ENCODE data around the gene EML6.

Gene EML6

DNA sequence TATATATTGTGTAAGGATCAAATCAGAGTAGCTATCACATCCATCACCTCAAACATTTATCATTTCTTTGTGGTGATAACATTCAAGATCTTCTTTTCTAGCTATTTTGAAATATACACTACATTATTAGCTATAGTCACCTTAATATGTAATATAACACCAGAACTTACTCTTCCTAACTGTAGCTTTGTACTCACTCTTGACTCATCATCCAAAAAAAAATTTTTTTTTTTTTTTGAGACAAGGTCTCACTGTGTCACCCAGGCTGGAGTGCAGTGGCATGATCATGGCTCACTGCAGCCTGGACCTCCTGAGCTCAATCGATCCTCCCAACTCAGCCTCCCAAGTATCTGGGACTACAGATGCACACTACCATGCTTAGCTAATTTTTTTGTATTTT, 153.3 kb downstream of the EML6 start:
- no peaks in the 10 kb centered on the region for H3K36me3 ChIP-seq (ENCODE audit: control insufficient read depth, low read depth, low read length)
- H3K9ac ChIP-seq (ENCODE audit: low read length), result no peak overlapping the region
- no peak overlapping the region for H3K27ac ChIP-seq (ENCODE audit: low read length)
- no peaks in the 10 kb centered on the region for H3K9me3 ChIP-seq (ENCODE audit: control insufficient read depth, low read depth, low read length)
- H3K4me3 ChIP-seq (ENCODE audit: low read length), result no peak overlapping the region
- H3K4me1 ChIP-seq (ENCODE audit: control insufficient read depth, low read depth, low read length), result no peaks in the 10 kb centered on the region
- H3K27me3 ChIP-seq (ENCODE audit: control insufficient read depth, insufficient read depth, low read length), result no peaks in the 10 kb centered on the region

DNA sequence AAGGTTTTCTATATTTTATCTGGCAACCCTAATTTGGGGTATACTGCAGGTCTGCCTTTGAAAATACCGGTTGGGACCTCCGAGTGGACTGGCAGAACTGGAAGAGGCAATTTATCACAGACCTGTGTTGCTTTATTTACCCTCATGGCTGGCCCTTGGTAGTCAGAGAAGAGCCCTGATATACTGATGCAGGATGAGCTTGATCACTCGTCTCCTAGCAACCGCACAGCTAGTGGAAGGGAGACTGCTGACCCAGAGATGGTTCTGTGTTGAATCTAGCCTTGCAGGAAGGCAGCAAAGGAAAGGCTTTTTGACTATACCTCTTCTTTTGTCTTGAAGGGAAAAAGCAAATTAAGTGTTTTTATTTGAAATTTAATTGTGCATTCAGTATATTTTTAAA, 154.7 kb downstream of the EML6 start:
- no peaks in the 10 kb centered on the region for H3K36me3 ChIP-seq (ENCODE audit: control insufficient read depth, low read depth, low read length)
- no peak overlapping the region for H3K4me3 ChIP-seq (ENCODE audit: low read length)
- H3K27me3 ChIP-seq (ENCODE audit: control insufficient read depth, insufficient read depth, low read length), result no peaks in the 10 kb centered on the region
- H3K27ac ChIP-seq (ENCODE audit: low read length), result no peak overlapping the region
- H3K9me3 ChIP-seq (ENCODE audit: control insufficient read depth, low read depth, low read length), result no peaks in the 10 kb centered on the region
- H3K9ac ChIP-seq (ENCODE audit: low read length), result no peak overlapping the region
- no peaks in the 10 kb centered on the region for H3K4me1 ChIP-seq (ENCODE audit: control insufficient read depth, low read depth, low read length)

DNA sequence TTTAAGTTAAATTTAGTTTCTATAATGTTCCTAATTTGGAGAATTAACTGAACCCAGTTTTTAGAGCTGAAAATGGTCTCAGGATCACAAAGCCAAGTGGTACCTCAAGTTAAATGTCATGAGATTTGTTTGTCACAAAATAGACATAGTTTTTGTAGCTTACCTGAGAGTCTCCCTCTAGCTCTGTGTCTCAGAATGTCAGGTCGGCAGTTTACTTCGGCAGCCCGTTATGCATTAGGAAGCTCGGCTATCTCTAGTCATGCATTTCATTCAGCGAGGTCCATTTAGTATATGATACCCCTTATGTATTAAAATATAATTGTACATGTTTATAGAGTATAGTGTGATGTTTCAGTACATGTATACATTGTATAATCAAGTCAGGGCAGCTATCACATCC, 155.6 kb downstream of the EML6 start:
- H3K27ac ChIP-seq (ENCODE audit: low read length), result no peak overlapping the region
- no peaks in the 10 kb centered on the region for H3K36me3 ChIP-seq (ENCODE audit: control insufficient read depth, low read depth, low read length)

DNA sequence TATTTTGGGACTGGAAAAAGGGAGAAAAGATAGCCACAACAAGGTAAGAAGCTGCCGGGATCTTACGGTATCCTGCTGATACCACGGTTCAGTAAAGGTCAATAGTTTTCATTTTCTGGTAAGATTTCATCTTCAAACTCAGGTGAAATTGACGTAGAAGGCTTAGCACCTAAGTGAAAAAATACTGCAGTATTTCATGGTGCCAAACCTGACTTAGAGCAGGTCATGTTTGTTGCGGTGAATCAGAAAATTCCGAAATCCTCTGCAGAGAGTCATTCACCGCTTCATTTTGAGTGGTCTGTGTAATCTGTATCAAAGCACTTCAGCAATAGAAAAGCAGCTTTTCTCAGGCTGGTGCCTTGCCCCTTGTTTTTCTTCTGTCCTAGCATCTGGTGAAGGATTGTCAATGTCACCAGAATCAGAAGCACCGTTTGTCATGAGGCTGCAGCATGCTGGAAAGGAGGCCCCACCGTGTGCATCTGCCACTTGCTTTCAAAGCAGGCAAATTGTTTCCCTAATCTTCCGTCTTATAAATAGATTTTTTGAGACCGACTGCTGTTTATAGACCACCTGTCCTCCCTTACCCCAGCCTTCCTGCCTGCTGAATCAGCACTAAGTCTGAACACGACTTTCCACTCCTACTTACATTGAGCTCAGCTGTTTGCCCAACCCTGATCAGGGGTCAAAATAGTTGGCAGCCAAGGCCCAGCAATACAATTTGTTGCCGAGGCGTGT, 156.3 kb downstream of the EML6 start:
- Histone ChIP-seq H3K27ac (ENCODE audit: low read length) (no peak overlapping the region), H3K9ac (ENCODE audit: low read length) (no peak overlapping the region), H3K4me1 (ENCODE audit: control insufficient read depth, low read depth, low read length) (no peaks in the 10 kb centered on the region), H3K4me3 (ENCODE audit: low read length) (no peak overlapping the region), H3K27me3 (ENCODE audit: control insufficient read depth, insufficient read depth, low read length) (no peaks in the 10 kb centered on the region), H3K9me3 (ENCODE audit: control insufficient read depth, low read depth, low read length) (no peaks in the 10 kb centered on the region), H3K36me3 (ENCODE audit: control insufficient read depth, low read depth, low read length) (no peaks in the 10 kb centered on the region)

More for the DNA sequence above, 155.6 kb downstream of the EML6 start:
- Histone ChIP-seq H3K9me3 (ENCODE audit: control insufficient read depth, low read depth, low read length) (no peaks in the 10 kb centered on the region), H3K9ac (ENCODE audit: low read length) (no peak overlapping the region), H3K27me3 (ENCODE audit: control insufficient read depth, insufficient read depth, low read length) (no peaks in the 10 kb centered on the region), H3K4me1 (ENCODE audit: control insufficient read depth, low read depth, low read length) (no peaks in the 10 kb centered on the region), H3K4me3 (ENCODE audit: low read length) (no peak overlapping the region)

DNA sequence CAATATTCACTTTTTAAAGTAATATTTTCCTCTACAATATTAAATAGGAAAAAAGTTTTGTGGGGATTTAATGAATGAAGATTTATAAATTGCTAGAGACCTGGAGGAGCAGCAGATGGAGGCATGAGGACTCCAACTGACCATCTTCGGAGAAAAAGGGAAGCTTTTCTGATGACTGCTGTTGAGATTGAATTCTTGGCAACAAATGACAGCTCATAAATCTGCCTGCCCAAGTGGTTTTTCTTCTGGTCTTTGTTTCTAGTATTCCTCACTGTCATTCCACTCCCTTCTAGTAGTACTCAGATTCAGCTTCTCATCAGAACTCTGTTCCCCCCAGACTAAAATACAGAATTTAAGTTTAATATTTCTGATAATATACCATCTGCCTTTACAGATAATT, 157.0 kb downstream of the EML6 start:
- no peaks in the 10 kb centered on the region for H3K27me3 ChIP-seq (ENCODE audit: control insufficient read depth, insufficient read depth, low read length)
- no peak overlapping the region for H3K27ac ChIP-seq (ENCODE audit: low read length)
- H3K9me3 ChIP-seq (ENCODE audit: control insufficient read depth, low read depth, low read length), result no peaks in the 10 kb centered on the region
- H3K4me1 ChIP-seq (ENCODE audit: control insufficient read depth, low read depth, low read length), result no peaks in the 10 kb centered on the region
- H3K36me3 ChIP-seq (ENCODE audit: control insufficient read depth, low read depth, low read length), result no peaks in the 10 kb centered on the region
- no peak overlapping the region for H3K4me3 ChIP-seq (ENCODE audit: low read length)
- H3K9ac ChIP-seq (ENCODE audit: low read length), result no peak overlapping the region

DNA sequence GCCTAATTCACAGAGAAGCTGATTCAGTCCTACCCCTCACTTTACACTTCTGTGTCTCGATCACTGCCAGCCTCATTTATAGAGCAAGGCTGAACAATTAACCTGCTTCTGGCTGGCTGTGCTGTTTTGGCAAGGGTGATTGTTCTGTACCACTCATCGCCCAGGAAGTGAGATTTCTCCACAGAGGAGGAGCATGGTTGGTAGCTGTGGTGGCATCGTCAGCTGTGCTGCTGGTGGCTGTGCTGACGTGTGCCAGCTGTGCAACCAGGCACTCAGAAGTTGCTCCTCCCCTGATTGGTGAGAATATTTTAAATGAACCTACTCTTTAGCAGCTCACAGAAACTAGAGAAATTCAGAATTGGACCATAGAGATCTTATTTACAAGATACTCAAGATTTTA, 158.3 kb downstream of the EML6 start:
- Histone ChIP-seq H3K27ac (ENCODE audit: low read length) (no peak overlapping the region), H3K9ac (ENCODE audit: low read length) (no peak overlapping the region), H3K4me3 (ENCODE audit: low read length) (no peak overlapping the region), H3K27me3 (ENCODE audit: control insufficient read depth, insufficient read depth, low read length) (no peaks in the 10 kb centered on the region), H3K4me1 (ENCODE audit: control insufficient read depth, low read depth, low read length) (no peaks in the 10 kb centered on the region), H3K9me3 (ENCODE audit: control insufficient read depth, low read depth, low read length) (no peaks in the 10 kb centered on the region), H3K36me3 (ENCODE audit: control insufficient read depth, low read depth, low read length) (no peaks in the 10 kb centered on the region)

DNA sequence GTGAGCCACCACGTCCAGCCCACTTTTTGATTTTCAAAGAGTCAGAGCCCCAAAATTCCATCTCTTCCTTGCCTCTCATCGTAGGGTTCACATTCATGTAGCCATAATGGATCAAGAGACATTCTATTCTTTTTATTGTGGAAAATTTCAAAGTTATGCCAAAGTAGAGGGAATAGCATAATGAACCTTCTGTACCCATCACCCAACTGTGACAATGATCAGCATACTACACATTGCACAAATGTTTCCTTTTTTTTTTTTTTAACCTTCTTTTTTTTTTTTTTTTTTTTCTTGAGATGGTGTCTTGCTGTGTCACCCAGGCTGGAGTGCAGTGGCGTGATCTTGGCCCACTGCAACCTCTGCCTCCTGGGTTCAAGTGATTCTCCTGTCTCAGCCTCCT, 162.4 kb downstream of the EML6 start:
- Histone ChIP-seq H3K9me3 (ENCODE audit: control insufficient read depth, low read depth, low read length) (no peaks in the 10 kb centered on the region), H3K36me3 (ENCODE audit: control insufficient read depth, low read depth, low read length) (no peaks in the 10 kb centered on the region), H3K27ac (ENCODE audit: low read length) (no peak overlapping the region), H3K4me1 (ENCODE audit: control insufficient read depth, low read depth, low read length) (no peaks in the 10 kb centered on the region), H3K27me3 (ENCODE audit: control insufficient read depth, insufficient read depth, low read length) (no peaks in the 10 kb centered on the region), H3K4me3 (ENCODE audit: low read length) (no peak overlapping the region), H3K9ac (ENCODE audit: low read length) (no peak overlapping the region)

DNA sequence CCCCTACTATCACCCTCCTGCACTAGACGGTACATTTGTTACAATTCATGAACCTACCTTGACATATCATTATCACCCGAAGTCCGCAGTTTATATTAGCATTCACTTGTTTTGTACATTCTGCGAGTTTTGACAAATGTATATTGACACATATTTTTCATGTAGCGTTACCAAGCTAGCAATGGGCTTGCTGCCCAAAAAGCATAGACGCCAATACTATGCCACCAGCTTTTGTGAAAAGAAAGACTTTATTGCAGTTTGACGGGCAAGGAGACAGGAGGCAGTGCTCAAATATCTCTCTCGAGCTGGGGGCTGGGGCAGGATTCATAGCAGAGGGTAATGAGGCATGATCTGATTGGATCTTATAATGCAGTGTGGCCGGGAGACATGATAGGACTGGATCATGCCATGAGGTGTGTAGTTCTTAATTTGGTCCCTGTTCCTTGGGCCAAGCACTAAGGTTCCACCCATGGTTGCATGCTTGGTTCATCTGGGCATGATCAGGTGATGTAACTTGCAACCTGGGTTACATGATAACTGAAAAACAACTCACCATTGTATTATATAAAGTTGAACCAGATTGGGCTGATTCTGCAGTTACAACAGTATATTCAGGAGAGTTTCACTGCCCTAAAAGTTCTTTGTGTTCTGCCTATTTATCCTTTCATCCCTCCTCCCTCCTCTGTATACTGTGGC, 164.5 kb downstream of the EML6 start:
- no peaks in the 10 kb centered on the region for H3K36me3 ChIP-seq (ENCODE audit: control insufficient read depth, low read depth, low read length)
- no peaks in the 10 kb centered on the region for H3K4me1 ChIP-seq (ENCODE audit: control insufficient read depth, low read depth, low read length)
- H3K27ac ChIP-seq (ENCODE audit: low read length), result no peak overlapping the region
- no peaks in the 10 kb centered on the region for H3K27me3 ChIP-seq (ENCODE audit: control insufficient read depth, insufficient read depth, low read length)
- no peaks in the 10 kb centered on the region for H3K9me3 ChIP-seq (ENCODE audit: control insufficient read depth, low read depth, low read length)
- no peak overlapping the region for H3K4me3 ChIP-seq (ENCODE audit: low read length)
- H3K9ac ChIP-seq (ENCODE audit: low read length), result no peak overlapping the region

DNA sequence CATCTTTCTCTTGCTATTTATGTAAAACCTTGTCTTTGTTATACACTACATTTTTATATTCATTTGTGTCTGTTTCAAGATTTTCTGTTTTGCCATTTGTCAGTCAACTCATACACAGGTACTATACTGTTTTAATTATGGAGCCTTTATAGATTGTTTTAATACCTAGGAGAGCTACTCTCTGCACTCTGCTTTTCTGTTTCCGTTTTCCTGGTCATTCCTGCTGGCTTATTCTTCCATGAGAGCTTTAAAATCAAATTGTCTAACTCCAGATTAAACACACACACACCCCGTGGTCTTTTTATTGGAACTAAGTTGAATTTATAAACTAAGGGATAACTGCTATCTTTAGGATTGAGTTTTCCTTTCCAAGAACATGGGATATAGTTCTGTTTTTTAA, 165.6 kb downstream of the EML6 start:
- Histone ChIP-seq H3K4me3 (ENCODE audit: low read length) (no peak overlapping the region), H3K9me3 (ENCODE audit: control insufficient read depth, low read depth, low read length) (no peaks in the 10 kb centered on the region), H3K27ac (ENCODE audit: low read length) (no peak overlapping the region), H3K4me1 (ENCODE audit: control insufficient read depth, low read depth, low read length) (no peaks in the 10 kb centered on the region), H3K36me3 (ENCODE audit: control insufficient read depth, low read depth, low read length) (no peaks in the 10 kb centered on the region), H3K9ac (ENCODE audit: low read length) (no peak overlapping the region), H3K27me3 (ENCODE audit: control insufficient read depth, insufficient read depth, low read length) (no peaks in the 10 kb centered on the region)

DNA sequence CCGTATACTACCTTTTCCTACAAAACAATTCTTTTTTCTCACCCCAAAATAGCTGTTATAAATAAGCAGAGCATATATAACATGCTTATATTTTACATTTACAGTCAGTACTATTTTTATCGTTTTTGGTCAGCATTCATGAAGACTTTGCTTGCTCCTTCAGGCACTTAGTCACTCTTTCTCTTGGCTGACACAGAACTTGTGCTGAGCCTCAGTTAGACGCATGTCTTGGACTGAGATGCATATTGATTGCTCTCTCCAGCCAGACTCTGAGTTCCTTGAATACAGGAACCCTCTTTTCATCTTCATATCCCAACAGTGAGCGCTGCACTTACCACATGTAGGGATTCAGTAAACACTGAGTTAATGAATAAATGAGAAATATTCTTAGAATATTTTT, 168.4 kb downstream of the EML6 start:
- Histone ChIP-seq H3K27me3 (ENCODE audit: control insufficient read depth, insufficient read depth, low read length) (no peaks in the 10 kb centered on the region), H3K9me3 (ENCODE audit: control insufficient read depth, low read depth, low read length) (no peaks in the 10 kb centered on the region), H3K4me1 (ENCODE audit: control insufficient read depth, low read depth, low read length) (no peaks in the 10 kb centered on the region), H3K36me3 (ENCODE audit: control insufficient read depth, low read depth, low read length) (no peaks in the 10 kb centered on the region), H3K9ac (ENCODE audit: low read length) (no peak overlapping the region), H3K4me3 (ENCODE audit: low read length) (no peak overlapping the region), H3K27ac (ENCODE audit: low read length) (no peak overlapping the region)

DNA sequence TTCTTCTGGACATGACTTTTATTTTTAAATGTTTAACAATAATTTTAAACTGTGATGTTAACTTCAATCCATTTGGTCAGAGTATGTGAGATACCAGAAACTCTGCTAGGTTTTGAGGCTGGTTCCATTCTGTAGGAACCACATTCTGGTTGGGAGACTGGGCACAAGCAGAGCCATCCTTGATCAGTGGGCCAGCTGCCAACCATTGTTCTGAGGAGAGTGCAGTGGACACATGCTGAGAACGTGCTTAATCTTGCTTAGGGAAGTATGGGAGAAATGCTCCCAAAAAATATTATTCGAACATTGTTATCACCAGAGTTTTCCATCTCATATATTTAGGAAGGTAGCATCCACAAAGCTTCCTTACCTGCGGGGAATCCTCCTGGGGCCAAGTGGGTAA, 171.0 kb downstream of the EML6 start:
- no peak overlapping the region for H3K9ac ChIP-seq (ENCODE audit: low read length)
- no peaks in the 10 kb centered on the region for H3K4me1 ChIP-seq (ENCODE audit: control insufficient read depth, low read depth, low read length)
- H3K36me3 ChIP-seq (ENCODE audit: control insufficient read depth, low read depth, low read length), result no peaks in the 10 kb centered on the region
- no peaks in the 10 kb centered on the region for H3K27me3 ChIP-seq (ENCODE audit: control insufficient read depth, insufficient read depth, low read length)
- no peak overlapping the region for H3K4me3 ChIP-seq (ENCODE audit: low read length)
- H3K27ac ChIP-seq (ENCODE audit: low read length), result no peak overlapping the region
- H3K9me3 ChIP-seq (ENCODE audit: control insufficient read depth, low read depth, low read length), result no peaks in the 10 kb centered on the region

DNA sequence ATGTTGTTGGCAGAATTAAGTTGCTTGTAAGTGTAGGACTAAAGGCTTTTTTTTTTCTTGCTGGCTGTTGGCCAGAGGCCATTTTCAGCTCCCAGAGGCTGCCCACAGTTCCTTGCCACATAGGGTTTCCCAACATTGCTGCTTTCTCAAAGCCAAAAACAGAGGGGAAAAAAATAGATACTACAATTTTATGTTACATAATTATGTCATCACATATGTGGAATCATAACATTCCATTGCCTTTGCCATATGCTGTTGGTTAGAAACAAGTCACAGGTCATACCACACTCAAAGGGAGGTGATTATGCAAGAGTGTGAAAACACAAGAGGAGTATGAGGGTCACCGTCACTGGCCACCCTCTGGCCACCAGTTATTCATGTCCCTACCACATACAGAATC, 172.3 kb downstream of the EML6 start:
- H3K4me1 ChIP-seq (ENCODE audit: control insufficient read depth, low read depth, low read length), result no peaks in the 10 kb centered on the region
- no peak overlapping the region for H3K4me3 ChIP-seq (ENCODE audit: low read length)
- H3K36me3 ChIP-seq (ENCODE audit: control insufficient read depth, low read depth, low read length), result no peaks in the 10 kb centered on the region
- H3K9me3 ChIP-seq (ENCODE audit: control insufficient read depth, low read depth, low read length), result no peaks in the 10 kb centered on the region
- H3K27ac ChIP-seq (ENCODE audit: low read length), result no peak overlapping the region
- H3K27me3 ChIP-seq (ENCODE audit: control insufficient read depth, insufficient read depth, low read length), result no peaks in the 10 kb centered on the region
- no peak overlapping the region for H3K9ac ChIP-seq (ENCODE audit: low read length)

Measured in iPS-18a (cell line).